Measurements from ENCODE around the gene TMPRSS13.

The TMPRSS13 gene

DNA sequence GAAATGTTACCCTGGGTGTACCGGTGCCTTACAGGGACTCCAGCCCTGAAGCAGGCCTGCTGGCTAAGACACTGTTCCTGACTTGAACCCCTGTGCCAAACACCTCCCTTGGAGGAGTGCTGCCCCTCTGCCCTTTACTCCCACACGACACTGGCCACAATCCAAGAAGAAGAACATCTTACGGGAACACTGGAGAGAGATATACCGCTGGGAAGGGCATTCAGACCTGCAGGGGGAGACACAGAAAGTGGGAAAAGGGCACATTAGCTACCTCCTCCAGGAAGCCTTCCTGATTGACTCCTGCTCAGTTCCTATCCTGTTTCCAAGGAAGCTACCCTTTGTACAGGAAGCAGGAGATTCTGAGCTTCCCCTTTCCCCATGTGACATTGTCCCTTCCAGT, 18.7 kb downstream of the TMPRSS13 start:
- no peak for DNase-seq

- DNase-seq: no peak
These were observed 19.4 kb downstream of the TMPRSS13 start for GRCh38 chr11:117909611-117910382.

DNA sequence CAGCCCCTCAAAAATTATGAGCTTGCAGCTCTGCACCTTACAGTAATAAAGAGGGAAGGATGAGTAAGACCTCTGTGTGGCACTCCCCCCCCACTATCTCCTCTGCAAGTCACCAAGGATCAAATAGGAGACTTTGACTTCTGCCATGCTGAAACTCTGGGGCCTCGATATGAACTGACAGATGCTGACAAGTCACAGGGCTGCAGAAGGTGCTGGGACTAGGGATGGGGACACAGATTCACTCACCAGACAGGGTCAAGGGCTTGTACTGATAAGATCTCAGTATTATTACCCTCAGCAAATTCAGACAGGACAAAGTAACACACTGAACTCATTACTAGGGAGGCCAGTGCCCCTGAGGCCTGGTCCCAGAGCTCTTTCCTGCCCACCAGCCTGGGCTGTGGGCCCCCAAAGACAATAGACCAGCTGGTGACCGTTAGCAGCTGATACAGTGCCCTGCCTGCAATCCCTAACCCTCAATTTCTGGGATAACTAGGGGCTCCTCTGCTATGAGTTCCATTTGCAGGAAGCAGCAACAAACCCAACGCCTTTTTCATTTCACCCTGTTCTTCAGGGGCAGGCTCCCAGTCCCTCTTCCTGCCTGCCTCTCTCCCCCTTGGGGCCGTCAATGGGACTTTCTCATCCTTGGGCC, 20.1 kb downstream of the TMPRSS13 start:
- no peak for DNase-seq

DNA sequence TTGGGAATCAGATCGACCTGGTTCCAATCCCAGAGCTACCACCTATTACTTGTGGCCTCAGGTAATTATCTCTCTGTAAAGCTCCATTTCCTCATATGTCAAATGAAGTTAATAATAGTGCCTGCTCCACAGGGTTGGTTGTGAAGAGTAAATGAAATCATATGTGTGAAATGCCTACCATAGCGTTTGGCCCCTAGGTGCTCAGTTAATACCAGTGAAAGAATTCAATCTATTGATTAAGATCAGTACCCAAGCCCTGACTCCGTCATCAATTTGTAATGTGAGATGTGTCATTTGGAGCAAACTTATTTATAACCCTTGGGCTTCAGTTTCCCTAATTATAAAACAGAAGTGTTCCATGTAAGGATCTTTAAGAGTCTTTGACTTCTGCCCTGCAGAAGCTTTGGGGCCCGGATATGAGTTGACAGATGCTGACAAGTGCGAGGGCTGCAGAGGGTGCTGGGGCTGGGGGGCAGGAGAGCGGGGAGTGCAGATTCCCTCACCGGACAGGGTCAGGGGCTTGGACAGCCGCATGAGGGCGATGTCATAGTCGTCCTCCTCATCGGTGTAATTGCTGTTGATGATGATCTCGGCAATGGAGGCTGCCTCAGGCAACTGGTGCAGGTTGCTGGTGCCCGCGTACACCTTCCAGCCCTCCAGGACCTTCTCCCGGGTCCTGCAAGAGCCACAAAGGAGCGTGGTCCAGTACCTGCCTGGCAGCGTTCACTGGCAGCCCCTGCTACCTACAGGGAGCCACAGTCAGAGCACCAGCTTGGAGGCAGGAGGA, 20.9 kb downstream of the TMPRSS13 start:
- DNase-seq: no peak

GRCh38 chr11:117907276-117908108, 21.7 kb downstream of the TMPRSS13 start:
- DNase-seq: peak; percentile 97

DNA sequence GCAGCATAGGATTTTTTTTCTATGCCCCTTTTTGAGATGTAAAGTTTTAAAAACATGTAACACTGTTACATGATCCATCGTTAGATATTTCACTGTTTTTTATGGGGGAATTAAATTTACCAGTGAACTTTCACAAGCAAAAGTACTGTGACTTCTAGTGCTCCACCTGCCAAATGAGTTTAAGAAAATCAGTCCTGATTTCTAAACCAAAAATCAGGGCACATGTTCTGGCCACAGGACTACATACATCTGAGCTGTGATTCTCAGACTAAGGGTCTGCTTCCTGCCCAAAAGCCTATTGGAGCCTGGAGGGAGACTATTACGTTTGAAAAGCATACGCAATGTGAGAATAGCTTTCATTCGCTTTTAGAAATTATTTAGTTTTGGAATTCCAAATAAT, 22.5 kb downstream of the TMPRSS13 start:
- no peak for DNase-seq

GRCh38 chr11:117906126-117906525, 23.1 kb downstream of the TMPRSS13 start:
- DNase-seq: no peak

DNA sequence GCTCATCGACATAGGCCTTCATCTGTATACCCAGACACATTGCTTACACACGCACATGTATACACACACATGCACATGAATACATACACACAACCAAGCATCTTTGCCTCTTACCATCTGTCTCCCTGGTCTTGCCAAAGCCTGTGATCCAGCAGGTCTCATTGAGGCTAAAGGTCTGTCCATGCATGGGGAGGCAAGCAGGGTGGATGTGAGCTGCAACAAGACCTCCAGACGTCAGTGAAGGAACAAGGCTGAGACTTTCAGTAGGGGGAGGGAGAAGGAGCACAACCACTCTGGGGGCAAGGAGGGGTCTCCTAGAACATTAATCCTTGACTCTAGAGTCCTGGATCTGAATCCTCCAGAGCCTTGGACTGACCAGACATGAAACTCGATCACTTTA, 23.7 kb downstream of the TMPRSS13 start:
- DNase-seq: no peak

DNA sequence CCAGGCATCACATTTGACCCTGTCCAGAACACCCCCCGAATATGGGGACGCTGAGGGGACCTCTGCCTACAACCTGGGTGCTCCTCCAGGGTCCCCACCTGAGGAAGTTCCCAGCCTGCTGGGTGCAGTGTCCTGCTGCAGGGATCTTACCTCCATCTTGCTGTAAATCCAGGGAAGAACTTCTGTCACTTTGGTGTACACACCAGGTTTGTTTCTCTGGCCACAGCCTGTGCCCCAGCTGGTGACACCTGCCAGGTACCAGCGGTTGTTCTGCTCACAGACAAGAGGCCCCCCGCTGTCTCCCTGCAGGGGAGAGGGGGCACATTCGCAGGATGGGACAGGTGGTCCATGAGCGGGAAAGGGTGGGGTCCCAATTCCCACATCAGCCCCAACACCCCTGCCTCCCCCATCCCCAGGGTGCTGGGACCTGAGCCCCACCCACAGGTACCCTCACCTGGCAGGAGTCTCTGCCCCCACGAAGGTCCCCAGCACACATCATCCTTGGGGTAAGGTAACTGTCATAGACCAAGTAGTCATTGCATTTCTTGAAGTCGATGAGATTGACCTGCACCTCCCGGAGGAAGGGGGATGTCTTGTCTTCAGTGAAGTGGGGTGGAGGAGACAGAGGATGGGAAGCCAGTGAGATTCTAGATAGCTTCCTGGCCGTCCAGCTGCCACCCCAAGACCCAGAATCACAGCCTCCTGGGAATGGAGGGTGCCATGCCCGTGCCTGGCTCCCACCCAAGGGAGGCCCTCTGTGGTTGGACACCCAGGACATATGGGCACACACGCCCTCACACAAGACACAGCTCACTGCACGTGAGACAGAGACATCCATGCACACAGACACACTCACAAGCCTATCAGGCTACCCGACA, 25.5 kb downstream of the TMPRSS13 start:
- DNase-seq: no peak

DNA sequence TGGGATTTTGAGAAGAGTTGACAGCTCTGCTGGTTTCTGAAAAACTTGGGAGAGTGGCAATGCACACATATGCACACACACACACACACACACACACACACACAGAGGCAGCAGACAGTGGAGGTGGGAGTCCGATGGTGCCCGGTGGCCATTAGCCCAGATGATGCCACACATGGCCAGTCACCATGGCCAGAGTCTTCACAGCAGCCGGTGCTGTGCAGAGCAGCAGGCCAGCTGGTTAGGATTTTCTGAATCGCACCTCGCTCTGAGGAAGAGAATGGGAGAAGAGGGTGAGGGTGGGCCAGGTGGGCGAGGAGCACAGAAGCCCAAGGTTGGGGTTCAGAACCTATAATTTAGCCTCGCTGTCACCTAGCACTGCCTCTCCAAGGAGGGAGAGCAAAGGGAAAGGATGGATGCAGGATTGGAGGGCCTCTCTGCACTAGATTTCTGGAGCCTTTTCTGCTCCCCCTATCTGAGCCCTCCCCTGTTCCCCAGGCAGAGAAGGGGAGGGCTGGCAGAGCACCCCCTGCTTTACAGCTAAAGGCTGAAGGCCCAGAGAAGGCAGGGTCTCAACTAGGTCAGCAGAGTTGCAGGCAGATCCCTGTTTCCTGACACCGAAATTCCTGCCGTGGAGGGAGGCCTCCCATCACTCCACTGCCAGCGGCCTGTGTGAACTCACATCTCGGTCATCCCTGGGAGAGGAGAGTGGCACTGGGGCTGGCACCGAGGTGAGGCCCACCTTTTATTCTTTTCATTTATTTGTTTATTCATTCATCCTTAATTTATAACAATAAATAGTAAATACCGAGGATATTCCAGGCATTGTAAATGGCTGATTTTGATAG, 27.0 kb downstream of the TMPRSS13 start:
- no peak for DNase-seq

GRCh38 chr11:117901601-117902000, 27.6 kb downstream of the TMPRSS13 start:
- no peak for DNase-seq

GRCh38 chr11:117900720-117901440, 28.3 kb downstream of the TMPRSS13 start:
- DNase-seq: no peak

DNA sequence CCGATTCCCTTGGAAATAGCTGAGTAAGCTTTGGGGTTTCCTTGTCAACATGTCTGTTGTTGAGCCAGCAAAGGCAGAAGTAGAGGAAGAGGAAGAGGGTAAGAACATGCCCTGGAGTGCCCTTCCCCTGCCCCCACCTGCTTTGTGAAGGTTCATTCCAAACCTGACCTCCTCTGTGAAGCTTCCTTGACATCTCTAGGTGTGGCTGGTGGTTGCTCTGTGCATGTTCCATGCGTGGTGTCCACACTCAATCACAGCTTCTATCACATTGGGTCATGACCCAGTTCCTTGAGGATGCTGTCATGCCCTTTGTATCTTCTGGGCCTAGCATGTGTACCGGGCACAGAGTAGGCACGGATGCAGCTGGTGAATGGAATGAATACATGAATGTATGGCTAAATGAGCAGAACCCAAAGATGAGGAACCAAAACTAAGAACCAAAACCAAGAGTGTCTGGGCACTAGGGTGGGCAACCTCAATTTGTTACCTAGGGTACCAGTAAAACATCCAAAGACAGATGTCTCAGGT, 29.0 kb downstream of the TMPRSS13 start:
- DNase-seq: no peak

DNA sequence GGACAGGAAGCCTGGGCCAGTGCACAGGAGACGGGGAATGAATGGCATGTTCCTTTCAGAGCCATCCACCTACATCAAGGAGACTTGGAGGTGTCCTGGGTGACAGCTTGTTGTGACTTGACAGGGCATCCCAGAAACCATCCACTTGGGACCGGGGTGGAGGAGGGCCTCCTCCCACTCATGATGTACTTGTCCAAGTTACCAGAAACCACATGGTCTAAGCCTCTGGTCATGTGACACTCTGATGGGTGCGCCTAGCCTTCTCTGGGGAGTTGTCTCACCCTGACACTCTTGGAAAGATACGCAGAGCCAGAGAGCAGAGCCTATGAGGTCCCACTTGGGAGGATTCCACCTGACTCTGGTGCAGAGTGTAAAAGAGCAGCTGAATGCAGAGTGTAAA, 31.1 kb downstream of the TMPRSS13 start:
- DNase-seq: no peak

- DNase-seq: no peak
These were observed 36.6 kb downstream of the TMPRSS13 start for GRCh38 chr11:117892651-117893050.

GRCh38 chr11:117891362-117891761, 37.8 kb downstream of the TMPRSS13 start:
- no peak for DNase-seq

DNA sequence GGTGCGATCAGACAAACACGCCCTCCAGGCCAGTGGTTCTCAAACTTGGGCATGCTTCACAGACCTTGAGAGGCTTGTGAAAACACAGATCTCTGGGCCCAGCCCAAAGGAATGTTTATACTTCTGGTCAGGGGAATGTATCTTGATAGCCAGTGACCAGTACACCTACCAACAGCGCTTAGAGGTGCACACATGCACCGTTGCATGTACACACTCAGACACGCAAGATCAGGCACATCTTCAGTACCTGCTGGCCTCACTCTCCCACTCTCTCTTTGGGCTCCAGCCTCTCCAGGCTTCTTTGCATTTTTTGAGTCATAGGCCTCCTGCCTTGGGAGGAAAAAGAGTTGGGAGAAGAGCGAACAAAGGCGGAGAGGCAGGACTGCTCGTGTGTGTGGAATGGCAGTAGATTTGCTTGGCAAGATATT, 41.0 kb downstream of the TMPRSS13 start:
- DNase-seq: no peak

DNA sequence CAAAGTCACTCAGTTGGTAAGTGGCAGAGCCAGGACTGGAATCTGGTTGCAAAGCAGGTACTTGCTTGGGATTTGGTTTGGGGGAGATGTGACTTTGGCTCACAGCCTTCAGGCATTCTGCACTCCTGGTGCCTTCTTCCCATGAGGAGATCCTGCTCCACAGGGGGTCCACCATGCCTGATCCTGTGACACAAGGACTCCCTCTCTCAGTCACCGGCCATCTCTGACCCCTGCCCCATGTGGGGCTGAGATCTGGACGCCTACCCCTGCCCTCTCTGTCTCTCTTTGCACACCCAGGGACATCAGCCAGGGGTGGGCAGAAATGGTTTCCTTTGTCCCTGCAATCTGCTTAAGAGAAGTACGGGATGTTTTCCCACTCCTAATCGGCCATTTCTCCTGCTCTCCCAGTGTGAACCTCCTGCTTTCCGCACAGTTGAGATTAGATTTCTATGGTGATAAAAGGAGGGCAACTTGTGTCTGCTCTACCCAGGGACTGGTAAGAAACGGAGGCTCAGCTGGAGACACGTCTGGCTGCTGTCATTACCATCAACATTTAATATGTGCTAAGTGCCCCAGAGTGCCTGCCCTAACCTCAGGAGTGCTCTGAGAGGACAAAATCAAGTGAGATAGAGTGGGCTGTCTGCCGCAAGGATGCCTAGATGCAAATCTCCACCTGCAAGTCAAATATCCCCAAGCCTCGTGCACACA, 41.6 kb downstream of the TMPRSS13 start:
- DNase-seq: no peak

DNA sequence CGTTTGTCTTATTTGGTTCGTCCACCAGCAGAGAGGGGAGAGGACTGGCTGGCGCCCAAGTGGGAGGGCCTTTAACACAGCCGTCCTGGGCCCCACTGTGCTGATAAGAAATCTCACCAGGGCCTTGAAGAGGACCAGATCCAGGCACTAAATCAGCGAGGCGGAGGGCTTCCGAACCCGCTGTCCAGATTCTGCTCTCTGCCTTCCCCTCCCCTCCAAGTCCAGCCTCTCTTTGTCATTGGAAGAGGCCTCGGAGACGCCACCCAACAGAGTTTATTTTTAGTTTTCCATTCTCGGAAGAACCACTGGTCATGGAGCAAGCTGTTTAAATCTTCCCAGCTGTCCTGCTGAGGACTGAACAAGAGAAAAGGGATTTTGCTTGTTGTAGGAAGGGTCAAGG, 43.4 kb downstream of the TMPRSS13 start:
- DNase-seq: no peak
